NCI-H187 (cell line): ENCODE data around the gene WASF1.
"Not testable (repeated sequence)": the region's sequence is repeated elsewhere in the genome, so short reads cannot be mapped to it uniquely, and the experiment has no call there.

Experiments
- DNase-seq, 2 experiments: peaks; one replicate each; lab custom pipeline; 2025; lab: John Stamatoyannopoulos, UW

The WASF1 gene

DNA sequence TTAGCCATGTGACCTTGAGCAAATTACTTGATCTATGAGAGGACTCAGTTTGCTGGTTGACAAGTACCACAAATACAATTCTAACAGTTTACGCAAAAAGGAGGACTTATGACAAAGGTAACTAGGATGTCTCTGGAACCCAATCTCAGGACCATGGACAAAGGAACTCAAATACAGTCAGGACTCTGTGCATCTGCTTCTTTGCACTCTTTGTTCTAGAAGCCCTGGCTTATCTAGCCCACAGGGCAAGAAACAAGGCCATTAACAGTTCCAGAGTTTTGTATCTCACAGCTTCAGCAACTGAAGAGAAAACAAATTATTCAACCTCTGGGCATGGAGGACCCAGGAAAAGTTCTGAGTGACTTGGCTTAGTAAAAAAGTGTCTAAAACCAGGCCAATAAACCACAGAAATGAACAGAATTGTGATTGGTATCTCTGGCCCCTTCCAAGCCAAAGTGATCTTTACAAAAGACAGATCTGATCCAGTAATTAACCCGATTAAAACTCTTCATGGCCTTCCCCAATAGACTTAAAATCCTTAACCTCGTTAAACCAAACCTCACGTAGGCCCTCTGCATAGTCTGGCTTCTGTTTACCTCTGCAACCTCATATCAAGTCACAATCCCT, 5.9 kb downstream of the WASF1 start:
- DNase-seq, result no peak

GRCh38 chr6:110170081-110170480, 9.4 kb downstream of the WASF1 start:
- DNase-seq, result no peak

DNA sequence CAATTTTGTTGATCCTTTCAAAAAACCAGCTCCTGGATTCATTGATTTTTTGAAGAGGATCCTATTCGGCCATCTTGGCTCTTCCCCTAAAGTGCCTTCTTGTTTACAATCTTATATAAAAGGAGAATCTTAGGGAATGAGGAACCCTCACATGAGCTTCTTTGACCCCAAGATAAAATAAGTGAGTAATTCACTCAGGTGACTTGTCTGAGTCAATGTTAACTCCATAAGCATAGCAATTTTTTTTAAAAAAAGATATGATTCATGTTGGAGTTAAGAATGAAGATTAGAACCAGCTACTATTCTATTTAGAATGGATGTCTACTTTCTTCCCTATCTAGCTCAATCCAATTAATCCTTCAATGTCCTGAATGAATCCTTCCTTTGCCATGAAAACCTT, 21.0 kb downstream of the WASF1 start:
- DNase-seq, result no peak

DNA sequence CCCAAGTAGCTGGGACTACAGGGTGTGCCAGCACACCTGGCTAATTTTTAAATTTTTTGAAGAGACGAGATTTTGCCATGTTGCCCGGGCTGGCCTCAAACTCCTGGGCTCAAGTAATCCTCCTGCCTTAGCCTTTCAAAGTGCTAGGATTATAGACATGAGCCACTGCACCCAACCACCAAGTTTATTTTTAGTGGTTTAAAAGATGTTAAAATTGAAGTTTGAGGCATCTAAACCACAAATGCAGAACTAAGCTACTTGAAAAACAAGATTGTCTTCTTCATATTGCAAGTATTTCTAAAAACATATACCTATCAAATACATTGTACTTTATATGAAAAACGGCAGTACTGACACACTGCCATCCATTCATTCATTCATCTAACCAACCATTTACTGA, 31.6 kb downstream of the WASF1 start:
- no peak for DNase-seq

GRCh38 chr6:110140650-110141049, 38.8 kb downstream of the WASF1 start:
- DNase-seq, result no peak

DNA sequence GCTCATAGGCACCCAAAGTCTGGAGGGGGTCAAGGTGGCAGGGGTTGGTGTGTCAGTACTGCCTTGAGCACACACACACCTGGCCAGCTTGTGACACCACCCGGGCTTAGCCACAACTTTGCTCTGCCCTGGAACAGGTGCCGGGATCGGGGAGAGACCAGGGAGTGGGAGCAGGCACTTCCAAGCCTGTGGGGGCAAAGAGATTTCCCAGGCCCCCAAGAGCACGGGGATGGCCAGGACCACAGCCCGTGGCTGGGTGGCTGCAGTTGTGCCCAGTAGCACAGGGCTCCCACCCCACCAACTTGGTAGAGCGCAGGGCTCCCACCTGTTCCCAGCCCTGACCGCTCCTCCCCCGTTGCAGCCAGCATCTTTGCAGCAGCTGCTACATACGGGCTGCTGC, 40.4 kb downstream of the WASF1 start:
- no peak for DNase-seq

DNA sequence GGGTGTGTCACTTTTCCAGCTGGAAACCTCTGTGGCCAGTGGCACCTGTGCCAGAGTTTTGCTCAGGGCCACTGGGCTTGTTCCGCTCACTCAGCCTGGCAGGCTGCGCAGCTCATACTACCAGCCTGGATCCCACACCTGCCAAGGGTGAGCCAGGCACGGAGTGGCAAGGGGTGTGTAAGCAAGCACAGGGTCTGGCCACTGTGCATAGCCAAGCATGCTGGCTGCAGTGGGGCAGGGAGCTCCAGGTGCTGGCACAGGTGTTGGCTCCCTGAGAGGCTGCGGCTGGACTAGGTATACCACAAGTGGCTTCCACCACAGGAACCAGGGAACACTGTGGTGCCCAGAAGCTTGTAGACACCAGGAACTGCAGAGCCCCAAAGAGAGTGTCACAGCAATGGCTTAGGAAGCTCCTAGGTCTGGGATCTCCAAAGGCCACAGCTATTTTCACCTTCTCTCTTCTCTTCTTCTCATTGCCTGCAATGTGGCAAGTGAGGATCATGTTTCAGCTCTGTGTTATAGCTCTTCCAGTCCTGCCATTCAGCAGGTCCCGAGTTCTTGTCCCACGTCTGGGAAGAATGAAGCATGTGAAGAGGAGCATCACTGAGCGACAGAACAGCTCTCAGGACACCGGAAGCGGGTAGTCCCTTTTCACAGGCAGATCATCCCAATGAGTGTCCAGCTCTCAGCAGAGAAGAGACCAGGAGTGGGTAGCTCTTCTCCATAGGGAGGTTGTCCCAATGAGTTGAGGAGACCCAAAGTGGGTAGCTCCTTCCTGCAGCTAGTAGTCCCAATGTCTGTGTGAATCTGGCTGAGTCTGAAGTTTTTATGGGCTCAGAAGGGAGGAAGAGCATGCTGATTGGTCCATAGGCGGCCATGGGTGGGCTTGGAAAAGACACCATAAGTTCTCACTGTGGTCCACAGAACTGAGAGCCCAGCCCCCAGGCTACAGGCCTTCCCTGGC, 41.3 kb downstream of the WASF1 start:
- DNase-seq, result no peak

DNA sequence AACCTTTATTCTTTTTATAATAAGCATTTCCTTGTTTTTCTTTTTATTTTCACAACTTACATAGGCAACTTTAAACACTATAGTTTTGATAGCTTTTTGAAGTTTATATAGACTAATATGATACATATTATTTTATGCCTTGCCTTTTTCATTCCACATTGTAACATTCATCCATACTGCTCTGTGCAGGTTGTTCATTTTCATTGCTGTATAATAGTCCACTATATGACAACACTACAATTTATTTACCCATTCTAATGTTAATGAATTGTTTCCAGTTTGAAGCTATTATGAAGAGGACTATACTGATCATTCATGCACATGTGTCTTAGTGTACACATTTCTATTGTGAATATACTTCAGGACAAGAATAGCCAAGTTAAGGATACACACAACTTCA, 49.1 kb downstream of the WASF1 start:
- DNase-seq, result no peak

- DNase-seq, result no peak
Measured at GRCh38 chr6:110128418-110128817, 51.1 kb downstream of the WASF1 start.

- no peak for DNase-seq
Measured at GRCh38 chr6:110125361-110125760, 54.1 kb downstream of the WASF1 start.

DNA sequence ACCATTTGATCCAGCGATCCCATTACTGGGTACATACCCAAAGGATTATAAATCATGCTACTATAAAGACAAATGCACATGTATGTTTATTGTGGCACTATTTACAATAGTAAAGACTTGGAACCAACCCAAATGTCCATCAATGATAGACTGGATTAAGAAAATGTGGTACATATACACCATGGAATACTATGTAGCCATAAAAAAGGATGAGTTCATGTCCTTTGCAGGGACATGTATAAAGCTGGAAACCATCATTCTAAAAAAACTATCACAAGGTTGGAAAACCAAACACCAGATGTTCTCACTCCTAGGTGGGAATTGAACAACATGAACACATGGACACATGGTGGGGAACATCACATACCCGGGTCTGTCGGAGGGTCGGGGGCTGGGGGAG, 57.8 kb downstream of the WASF1 start:
- not testable (repeated sequence) for DNase-seq

GRCh38 chr6:110116258-110116657, 63.2 kb downstream of the WASF1 start:
- no peak for DNase-seq

GRCh38 chr6:110114004-110114403, 65.5 kb downstream of the WASF1 start:
- no peak for DNase-seq

DNA sequence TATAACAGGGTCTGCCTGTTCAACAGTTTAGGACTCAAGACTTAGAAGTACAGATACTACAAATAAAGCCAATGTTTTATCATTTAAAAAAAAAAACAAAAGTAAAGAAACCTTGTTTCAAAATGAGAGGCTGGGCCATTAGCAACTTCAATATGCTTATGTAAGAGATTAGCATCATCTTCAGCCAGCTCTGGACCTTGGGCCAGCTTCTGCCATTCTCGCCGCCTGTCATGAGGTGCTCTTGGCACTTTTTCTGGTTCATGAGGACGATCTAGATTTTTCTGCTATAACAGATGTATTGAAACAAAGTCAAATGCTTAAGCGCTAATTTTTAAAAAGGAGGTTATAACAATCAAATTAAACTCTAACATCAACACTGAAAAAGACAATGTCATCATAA, 74.2 kb downstream of the WASF1 start:
- no peak for DNase-seq

GRCh38 chr6:110103260-110103659, 76.2 kb downstream of the WASF1 start:
- no peak for DNase-seq

DNA sequence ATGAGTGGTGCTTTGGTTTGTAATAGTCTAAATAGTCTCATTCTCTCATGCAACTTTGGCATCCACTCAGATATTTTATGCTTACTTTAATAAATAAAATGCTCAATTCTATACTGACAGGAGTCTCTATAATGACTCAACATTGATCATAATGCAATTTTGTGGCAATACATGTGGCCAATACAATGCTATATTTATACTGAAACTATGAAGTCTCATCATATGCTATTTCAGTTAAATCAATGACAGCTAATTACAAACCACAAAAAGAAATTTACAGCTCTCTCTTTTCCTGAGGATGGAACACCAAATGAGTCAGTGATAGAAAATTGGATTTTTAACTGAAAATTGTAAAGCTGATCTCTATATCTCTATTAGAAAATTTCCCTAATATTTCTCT, 77.1 kb downstream of the WASF1 start:
- no peak for DNase-seq

- no peak for DNase-seq
Measured at GRCh38 chr6:110101885-110102284, 77.6 kb downstream of the WASF1 start.

DNA sequence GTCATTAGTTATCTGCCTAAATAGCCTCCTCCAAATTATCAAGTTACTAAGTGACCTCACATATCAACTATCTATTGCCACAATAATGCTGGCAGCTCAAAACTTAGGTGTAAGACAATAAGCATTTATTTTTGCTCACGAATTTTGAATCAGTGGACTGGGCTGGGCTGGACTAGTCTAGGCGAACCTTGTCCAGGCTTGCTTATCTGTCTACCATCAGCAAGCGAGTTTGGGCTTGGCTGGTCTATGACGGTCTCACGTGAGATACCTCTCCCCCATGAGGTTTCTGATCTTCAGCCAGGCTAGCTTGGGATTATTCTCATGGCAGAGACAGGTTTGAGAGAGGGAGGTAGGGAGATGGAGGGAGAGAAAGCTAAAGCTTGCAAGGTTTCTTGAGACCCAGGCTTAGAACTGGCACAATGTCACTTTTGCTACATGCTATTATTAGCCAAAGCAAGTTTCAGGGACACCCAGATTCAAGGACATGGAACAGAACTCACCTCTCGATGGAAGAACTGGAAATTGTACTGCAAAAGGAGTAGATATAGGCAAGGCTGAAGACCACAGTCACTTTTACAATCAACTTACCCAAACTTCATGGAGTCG, 80.9 kb downstream of the WASF1 start:
- no peak for DNase-seq

DNA sequence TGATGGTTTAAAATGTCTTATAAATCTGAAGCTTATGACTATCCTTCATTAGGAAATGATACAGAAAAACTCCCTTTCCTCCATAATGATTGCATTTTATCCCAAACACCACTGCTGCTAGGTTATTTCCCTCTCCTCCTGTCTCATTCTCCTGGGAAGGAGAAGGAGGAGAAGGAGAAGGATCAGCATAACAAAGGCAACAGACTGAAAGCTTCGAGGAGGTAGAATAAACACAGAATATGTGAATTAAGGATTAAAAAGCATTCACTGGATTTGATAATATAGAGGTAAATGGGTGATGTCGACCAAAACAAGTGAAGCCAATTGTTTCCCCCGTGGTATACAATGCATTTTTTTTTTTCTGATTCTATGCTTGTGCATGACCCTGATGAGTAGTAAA, 82.0 kb downstream of the WASF1 start:
- DNase-seq, result no peak

- DNase-seq, result no peak
Measured at GRCh38 chr6:110095935-110096334, 83.5 kb downstream of the WASF1 start.

DNA sequence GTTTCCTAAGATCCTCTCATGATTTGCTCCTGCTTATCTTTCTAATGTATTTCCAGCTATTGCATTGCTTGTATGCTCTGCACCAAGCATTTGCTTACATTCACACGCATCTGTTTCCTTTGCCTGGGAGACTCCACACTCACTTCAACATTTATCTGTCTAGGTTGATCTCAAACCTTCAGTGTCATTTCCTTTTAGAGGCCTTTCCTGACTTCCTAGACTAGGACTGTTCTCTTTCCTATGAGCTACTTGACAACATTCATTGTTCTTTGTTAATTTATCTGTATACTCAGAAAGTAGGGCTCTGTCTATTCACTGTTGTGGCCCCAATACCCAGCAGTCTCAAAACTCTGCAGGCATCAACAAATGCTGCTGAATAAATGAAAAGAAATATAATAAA, 84.4 kb downstream of the WASF1 start:
- no peak for DNase-seq

DNA sequence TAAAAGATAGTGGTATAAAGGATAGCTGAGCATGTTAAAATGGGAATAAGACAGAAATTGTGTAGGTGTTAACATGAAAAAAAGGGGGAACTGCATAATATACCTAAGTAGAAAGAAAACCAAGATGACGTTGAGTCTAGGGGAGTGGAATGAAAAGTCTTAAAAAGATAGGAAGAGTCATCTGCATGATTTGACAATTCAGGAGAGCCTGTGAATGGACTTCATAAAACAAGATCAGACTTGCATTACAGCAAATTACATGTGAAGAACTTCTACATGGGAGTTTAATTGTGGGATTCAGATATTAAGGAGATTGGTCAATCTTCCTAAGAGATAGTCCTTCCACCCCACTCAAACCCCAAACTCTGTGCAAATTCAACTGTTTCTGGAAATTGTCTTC, 85.5 kb downstream of the WASF1 start:
- no peak for DNase-seq

DNA sequence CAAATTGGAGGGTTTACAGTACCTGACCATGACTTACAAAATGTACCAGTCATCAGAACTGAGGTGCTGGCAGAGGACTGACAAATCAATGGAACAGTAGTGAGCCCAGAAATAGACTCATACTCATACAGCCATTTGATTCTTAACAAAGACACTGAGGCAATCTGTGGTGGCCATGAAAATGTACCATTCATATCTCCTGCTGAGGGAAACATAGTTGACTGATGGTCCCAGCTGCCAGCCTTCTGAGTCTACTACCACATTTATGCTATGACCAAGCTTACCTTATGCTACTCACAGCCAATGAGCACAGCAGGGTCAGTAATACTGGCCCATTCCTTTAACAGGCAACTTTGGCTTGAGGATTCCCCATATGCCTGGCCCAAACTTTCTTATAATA, 88.6 kb downstream of the WASF1 start:
- no peak for DNase-seq
